Thyroid gland (tissue), 4 donors: Measurements from ENCODE around the gene RNFT1.
"Not testable (repeated sequence)": the region's sequence is repeated elsewhere in the genome, so short reads cannot be mapped to it uniquely, and the experiment has no call there.

Source experiments
- CTCF ChIP-seq, 6 experiments: fragments of 200-600 bp in 3 of 6; fragments of 450-650 bp in 3 of 6; sonication (generic) in 3 of 6; IDR thresholded peaks; one replicate each; pipeline ENCODE4 v1.5.1; 2016 to 2019; ENCODE audit warnings: antibody characterized with exemption in 6 of 6, mild to moderate bottlenecking in 2 of 6, inconsistent platforms in 1 of 6, moderate library complexity in 1 of 6
- POLR2A ChIP-seq, 2 donors: fragments of 450-650 bp; IDR thresholded peaks; one replicate each; pipeline ENCODE4 v1.6.1; 2017; ENCODE audit warnings: antibody characterized with exemption in 2 of 2, mild to moderate bottlenecking in 2 of 2, moderate library complexity in 1 of 2

- TF ChIP-seq POLR2A, CTCF (IDR thresholded peaks at IDR 0.05): not testable (repeated sequence)
Observed at GRCh38 chr17:59940697-59941096, 23.8 kb downstream of the RNFT1 start.
